Transverse colon (tissue), 3 donors: ENCODE results near the gene ZCCHC9.
"Not testable (repeated sequence)": the region's sequence is repeated elsewhere in the genome, so short reads cannot be mapped to it uniquely, and the experiment has no call there.

ENCODE experiments used
- POLR2A ChIP-seq: fragments of 450-650 bp; IDR thresholded peaks from one replicate; pipeline ENCODE4 v1.6.1; 2016; ENCODE audit warnings: antibody characterized with exemption, mild to moderate bottlenecking, moderate library complexity
- TF ChIP-seq, protein P1 (sequence below), 5 experiments: fragments of 200-600 bp in 3 of 5; fragments of 450-650 bp in 2 of 5; sonication (generic) in 3 of 5; IDR thresholded peaks; 1 replicate in 2 of 5; 2 replicates in 3 of 5; pipeline ENCODE4 v1.5.1; 2016 to 2017; ENCODE audit warnings: antibody characterized with exemption in 5 of 5, inconsistent platforms in 3 of 5, mild to moderate bottlenecking in 2 of 5, moderate library complexity in 1 of 5

DNA sequence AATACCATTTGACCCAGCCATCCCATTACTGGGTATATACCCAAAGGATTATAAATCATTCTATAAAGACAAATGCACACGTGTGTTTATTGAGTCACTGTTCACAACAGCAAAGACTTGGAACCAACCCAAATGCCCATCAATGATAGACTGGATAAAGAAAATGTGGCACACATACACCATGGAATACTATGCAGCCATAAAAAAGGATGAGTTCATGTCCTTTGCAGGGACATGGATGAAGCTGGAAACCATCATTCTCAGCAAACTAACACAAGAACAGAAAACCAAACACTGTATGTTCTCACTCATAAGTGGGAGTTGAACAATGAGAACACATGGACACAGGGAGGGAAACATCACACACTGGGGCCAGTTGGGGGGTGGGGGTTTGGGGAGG lies 38.6 kb upstream of the ZCCHC9 start:
- TF ChIP-seq, protein P1, sequence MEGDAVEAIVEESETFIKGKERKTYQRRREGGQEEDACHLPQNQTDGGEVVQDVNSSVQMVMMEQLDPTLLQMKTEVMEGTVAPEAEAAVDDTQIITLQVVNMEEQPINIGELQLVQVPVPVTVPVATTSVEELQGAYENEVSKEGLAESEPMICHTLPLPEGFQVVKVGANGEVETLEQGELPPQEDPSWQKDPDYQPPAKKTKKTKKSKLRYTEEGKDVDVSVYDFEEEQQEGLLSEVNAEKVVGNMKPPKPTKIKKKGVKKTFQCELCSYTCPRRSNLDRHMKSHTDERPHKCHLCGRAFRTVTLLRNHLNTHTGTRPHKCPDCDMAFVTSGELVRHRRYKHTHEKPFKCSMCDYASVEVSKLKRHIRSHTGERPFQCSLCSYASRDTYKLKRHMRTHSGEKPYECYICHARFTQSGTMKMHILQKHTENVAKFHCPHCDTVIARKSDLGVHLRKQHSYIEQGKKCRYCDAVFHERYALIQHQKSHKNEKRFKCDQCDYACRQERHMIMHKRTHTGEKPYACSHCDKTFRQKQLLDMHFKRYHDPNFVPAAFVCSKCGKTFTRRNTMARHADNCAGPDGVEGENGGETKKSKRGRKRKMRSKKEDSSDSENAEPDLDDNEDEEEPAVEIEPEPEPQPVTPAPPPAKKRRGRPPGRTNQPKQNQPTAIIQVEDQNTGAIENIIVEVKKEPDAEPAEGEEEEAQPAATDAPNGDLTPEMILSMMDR (IDR thresholded peaks at IDR 0.05): not testable (repeated sequence)
- TF ChIP-seq POLR2A: not testable (repeated sequence)
